Small intestine (tissue), 7 donors: ENCODE data around the gene GCLM. TPM values are rescaled to one million over a fixed set of nuclear protein-coding genes. Genes with fewer than 3 reads are reported as not detected.

ENCODE experiments used
- DNase-seq, 2 donors: peaks; one replicate each; pipeline versions ENCODE4 v3.0.0 to v3.0.0-alpha.2; 2013
- FAIRE-seq: peaks from 2 replicates; lab custom pipeline; 2012; peaks lifted over from hg19 to GRCh38; lab: Jason Lieb, UNC
- H3K27ac ChIP-seq, 3 donors: one replicate each; pipeline ENCODE4 v1.5.1; 2013; ENCODE audit warnings: low read length in 2 of 3, mild to moderate bottlenecking in 2 of 3, control low read depth in 1 of 3, inconsistent platforms in 1 of 3, low read depth in 1 of 3, moderate library complexity in 1 of 3
- H3K27me3 ChIP-seq, 3 donors: one replicate each; pipeline ENCODE4 v1.6.1; 2013; ENCODE audit warnings: low read length in 3 of 3, inconsistent platforms in 1 of 3; ENCODE audit not compliant: control insufficient read depth in 3 of 3, insufficient read depth in 3 of 3
- H3K36me3 ChIP-seq, 3 donors: one replicate each; pipeline ENCODE4 v1.6.1; 2013; ENCODE audit warnings: low read length in 3 of 3, inconsistent platforms in 1 of 3, low read depth in 1 of 3, mild to moderate bottlenecking in 1 of 3, moderate library complexity in 1 of 3; ENCODE audit not compliant: control insufficient read depth in 3 of 3, insufficient read depth in 2 of 3
- H3K4me1 ChIP-seq, 3 donors: one replicate each; pipeline ENCODE4 v1.6.1; 2013; ENCODE audit warnings: low read length in 2 of 3, inconsistent platforms in 1 of 3, low read depth in 1 of 3, mild to moderate bottlenecking in 1 of 3, moderate library complexity in 1 of 3; ENCODE audit not compliant: control insufficient read depth in 3 of 3, insufficient read depth in 2 of 3
- H3K4me3 ChIP-seq, 3 donors: one replicate each; pipeline ENCODE4 v1.5.1; 2013; ENCODE audit warnings: low read length in 3 of 3, control low read depth in 1 of 3, inconsistent platforms in 1 of 3, low read depth in 1 of 3, mild to moderate bottlenecking in 1 of 3, moderate library complexity in 1 of 3
- H3K9me3 ChIP-seq, 2 donors: one replicate each; pipeline ENCODE4 v1.6.1; 2013; ENCODE audit warnings: low read depth in 1 of 2, low read length in 1 of 2; ENCODE audit not compliant: control insufficient read depth in 2 of 2, insufficient read depth in 1 of 2
- WGBS, 3 donors: extraction: QIAGEN DNeasy Blood & Tissue Kit; methylation state at CpG; one replicate each; pipeline ENCODE4 v1.1.7; 2013; 5-methylcytosine and 5-hydroxymethylcytosine counted together
- polyA plus RNA-seq, 4 donors: library from polyadenylated mRNA; stranded (reverse) in 3 of 4; unstranded in 1 of 4; fragments of 200-250 nt in 3 of 4; fragments of 120-200 nt in 1 of 4; gene quantifications; one replicate each; pipeline versions ENCODE4 v1.2.1 to v1.2.3, GENCODE V29; 2013
- donor health status: healthy with polysubstance abuse.
- donor health status: control.
- donor health status: control.
- donor health status: Bipolar disorder and iron deficiency.
- donor health status: healthy.

The GCLM gene
- polyA plus RNA-seq, 4 donors = 8.8 to 62.6 (median 33.1) TPM

- Histone ChIP-seq H3K4me1 (peaks cover 0 to 5% (median 0%) of the 10 kb centered on the region in 3 donors), H3K36me3 (peaks cover 0 to 2% (median 0%) of the 10 kb centered on the region in 3 donors), H3K27me3 (no peaks in the 10 kb centered on the region), H3K27ac (no peak overlapping the region), H3K4me3 (no peak overlapping the region), H3K9me3 (no peaks in the 10 kb centered on the region)
- FAIRE-seq = no peak
- 33 to 80% (median 48%) methylated on average over 2 of the region's 2 CpGs for WGBS, 3 donors
- DNase-seq = peak; percentile 33 to 91
Measured at GRCh38 chr1:93905734-93906133, 3.5 kb downstream of the GCLM start.

- Histone ChIP-seq H3K4me1 (peaks cover 0 to 3% (median 0%) of the 10 kb centered on the region in 3 donors), H3K36me3 (peaks cover 0 to 3% (median 0%) of the 10 kb centered on the region in 3 donors), H3K27ac (peak overlapping the region in 2 of 3 donors; percentile 37 to 68), H3K27me3 (no peaks in the 10 kb centered on the region), H3K4me3 (no peak overlapping the region), H3K9me3 (no peaks in the 10 kb centered on the region)
- DNase-seq (no peak), FAIRE-seq (no peak)
- WGBS, 3 donors = 91 to 100% (median 92%) methylated on average over 1 of the region's 1 CpG
Measured at GRCh38 chr1:93905051-93905450, 4.2 kb downstream of the GCLM start.

DNA sequence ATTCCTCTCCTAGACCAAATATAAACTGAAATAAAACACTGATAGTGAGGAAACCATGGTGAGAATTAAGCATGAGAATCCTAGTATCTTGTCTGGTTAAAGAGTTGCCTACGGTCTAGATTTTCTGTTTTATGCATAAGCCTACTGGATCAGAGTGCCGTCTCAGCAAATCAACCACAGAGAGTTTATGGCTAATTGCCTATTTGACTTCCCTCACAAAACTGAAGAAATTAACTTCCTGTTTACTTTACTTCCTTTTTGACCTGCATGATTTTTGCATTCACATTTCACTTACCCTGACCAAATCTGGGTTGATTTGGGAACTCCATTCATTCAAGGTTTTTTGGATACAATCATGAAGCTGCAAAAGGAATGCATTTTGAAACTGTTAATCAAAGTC is 5.0 kb downstream of the GCLM start:
- Histone ChIP-seq H3K27me3 (no peaks in the 10 kb centered on the region), H3K4me3 (no peak overlapping the region), H3K27ac (no peak overlapping the region), H3K9me3 (no peaks in the 10 kb centered on the region), H3K36me3 (peaks cover 0 to 3% (median 0%) of the 10 kb centered on the region in 3 donors), H3K4me1 (no peaks in the 10 kb centered on the region)
- FAIRE-seq (no peak), DNase-seq (peak; percentile 23 to 32)
- WGBS, 3 donors = 41 to 64% (median 58%) methylated on average over 2 of the region's 2 CpGs

DNA sequence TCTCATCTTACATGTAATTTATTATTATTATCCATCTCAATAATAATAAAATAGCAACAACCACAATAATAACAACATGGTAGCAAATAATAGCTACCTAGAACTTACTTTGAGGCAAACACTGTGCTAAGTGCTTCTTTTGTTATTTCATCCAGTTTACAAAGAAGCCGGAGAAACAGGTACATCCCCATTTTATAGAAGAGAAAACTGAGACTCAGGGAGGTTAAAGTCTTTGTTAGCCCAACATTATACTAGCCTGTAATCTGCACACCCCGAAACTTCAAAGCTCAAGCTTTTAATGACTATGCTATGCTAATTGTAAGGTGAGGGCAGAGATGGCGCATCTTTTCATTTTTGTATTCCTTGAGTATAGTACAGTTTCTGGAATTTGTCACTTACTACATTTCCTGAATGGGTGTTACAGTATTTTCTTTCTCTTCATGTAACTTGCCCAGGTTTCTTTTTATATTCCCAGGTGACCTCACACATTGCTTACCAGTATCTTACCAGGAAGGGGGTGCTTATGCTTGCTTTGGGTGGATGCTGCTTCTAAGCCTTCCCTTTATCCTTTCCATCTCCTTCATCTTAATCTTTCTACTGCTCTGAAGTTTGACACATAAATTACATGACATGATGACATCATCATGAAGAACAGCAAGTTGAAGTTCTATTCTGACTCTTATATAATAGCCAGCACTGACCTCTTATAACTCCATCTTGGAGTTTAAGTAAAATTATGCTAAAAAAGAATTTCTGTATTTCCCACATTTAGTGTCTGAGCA is 8.3 kb downstream of the GCLM start:
- Histone ChIP-seq H3K4me1 (no peaks in the 10 kb centered on the region), H3K27me3 (no peaks in the 10 kb centered on the region), H3K9me3 (no peaks in the 10 kb centered on the region), H3K4me3 (no peak overlapping the region), H3K27ac (no peak overlapping the region), H3K36me3 (peaks cover 3 to 8% (median 5%) of the 10 kb centered on the region in 3 donors)
- 91 to 99% (median 96%) methylated on average over 3 of the region's 3 CpGs for WGBS, 3 donors
- FAIRE-seq = no peak
- no peak for DNase-seq

DNA sequence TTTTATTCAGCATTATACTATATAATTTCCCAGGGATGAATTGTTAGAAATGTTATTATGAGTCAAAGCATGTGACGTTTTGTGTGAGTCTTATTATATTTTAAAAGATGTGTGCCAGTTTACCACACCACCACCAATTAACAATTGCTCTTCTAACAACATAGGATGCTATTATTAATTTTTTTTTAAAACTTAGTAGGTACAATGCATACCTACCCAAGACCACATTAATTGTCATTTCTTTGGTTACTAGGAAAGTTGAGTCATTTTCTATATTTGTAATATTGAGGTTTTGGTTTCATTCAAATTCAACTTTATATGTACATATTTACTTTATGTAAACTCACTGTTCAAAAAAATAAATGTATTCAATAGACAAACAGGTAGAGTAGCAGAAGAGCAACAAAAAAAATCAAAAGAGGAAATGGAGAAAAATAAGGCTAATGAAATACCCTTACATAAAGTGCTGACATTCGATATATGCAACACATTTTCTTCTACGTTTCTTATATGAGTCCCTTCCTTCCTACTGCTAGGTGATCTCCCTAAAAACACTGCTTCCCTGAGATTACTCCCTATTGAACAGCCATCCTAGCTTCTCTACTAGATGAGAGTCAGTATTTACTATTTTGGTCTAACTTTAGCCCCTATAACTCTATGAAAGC is 9.6 kb downstream of the GCLM start:
- Histone ChIP-seq H3K27ac (no peak overlapping the region), H3K9me3 (no peaks in the 10 kb centered on the region), H3K4me3 (no peak overlapping the region), H3K27me3 (no peaks in the 10 kb centered on the region), H3K4me1 (no peaks in the 10 kb centered on the region), H3K36me3 (peaks cover 3 to 8% (median 5%) of the 10 kb centered on the region in 3 donors)
- DNase-seq (no peak), FAIRE-seq (no peak)
- 92 to 96% (median 94%) methylated on average over 3 of the region's 3 CpGs for WGBS, 3 donors

DNA sequence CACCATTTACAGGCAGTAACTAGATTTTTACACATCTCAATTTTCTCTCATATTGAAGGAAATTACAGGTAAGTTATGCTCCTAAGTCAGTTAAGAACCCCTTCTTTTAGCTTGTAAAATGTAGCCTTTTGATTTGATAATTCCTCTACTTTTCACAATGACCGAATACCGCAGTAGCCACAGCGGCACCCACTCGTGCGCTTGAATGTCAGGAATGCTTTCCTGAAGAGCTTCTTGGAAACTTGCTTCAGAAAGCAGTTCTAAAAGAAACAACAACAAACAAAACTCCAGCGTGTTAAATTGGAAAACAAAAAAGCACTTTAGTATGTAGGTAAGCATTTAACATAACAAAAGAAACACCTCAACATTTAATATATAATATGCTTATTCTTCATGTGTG is 20.3 kb downstream of the GCLM start:
- 82 to 96% (median 94%) methylated on average over 6 of the region's 6 CpGs for WGBS, 3 donors
- Histone ChIP-seq H3K9me3 (no peaks in the 10 kb centered on the region), H3K36me3 (peaks cover 0 to 8% (median 6%) of the 10 kb centered on the region in 3 donors), H3K4me1 (no peaks in the 10 kb centered on the region), H3K27me3 (no peaks in the 10 kb centered on the region), H3K4me3 (no peak overlapping the region), H3K27ac (no peak overlapping the region)
- DNase-seq (no peak), FAIRE-seq (no peak)

DNA sequence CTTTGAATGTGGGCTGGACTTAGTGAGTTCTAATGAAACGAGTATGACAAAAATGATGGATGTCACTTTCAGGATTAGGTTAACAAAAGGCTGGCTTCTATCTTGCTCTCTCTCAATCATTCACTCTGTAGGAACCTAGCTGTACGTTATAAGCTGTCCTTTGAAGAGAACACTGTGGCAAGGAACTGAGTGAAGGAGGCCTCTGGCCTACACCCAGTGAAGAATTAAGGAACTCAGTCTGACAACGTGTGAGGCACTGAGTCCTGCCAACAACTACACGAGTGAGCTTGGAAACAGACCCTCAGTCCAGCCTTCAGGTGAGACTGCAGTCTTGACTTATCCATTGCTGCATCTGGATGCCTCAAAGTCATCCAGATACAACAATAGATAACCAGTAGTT is 27.0 kb downstream of the GCLM start:
- FAIRE-seq (no peak), DNase-seq (no peak)
- Histone ChIP-seq H3K36me3 (peaks cover 0 to 2% (median 0%) of the 10 kb centered on the region in 3 donors), H3K4me3 (no peak overlapping the region), H3K9me3 (no peaks in the 10 kb centered on the region), H3K27me3 (no peaks in the 10 kb centered on the region), H3K27ac (no peak overlapping the region), H3K4me1 (peaks cover 0 to 7% (median 2%) of the 10 kb centered on the region in 3 donors)
- WGBS, 3 donors = 80 to 92% (median 92%) methylated on average over 4 of the region's 4 CpGs

- WGBS, 3 donors = 90 to 97% (median 92%) methylated on average over 2 of the region's 2 CpGs
- Histone ChIP-seq H3K27ac (no peak overlapping the region), H3K9me3 (no peaks in the 10 kb centered on the region)
Measured at GRCh38 chr1:93880731-93881130, 28.5 kb downstream of the GCLM start.

More at GRCh38 chr1:93880731-93881130, 28.5 kb downstream of the GCLM start:
- H3K4me3 ChIP-seq = no peak overlapping the region
- H3K36me3 ChIP-seq = peaks cover 0 to 3% (median 2%) of the 10 kb centered on the region in 3 donors
- H3K4me1 ChIP-seq = peaks cover 0 to 9% (median 6%) of the 10 kb centered on the region in 3 donors
- H3K27me3 ChIP-seq = no peaks in the 10 kb centered on the region
- DNase-seq = no peak
- FAIRE-seq = no peak
